Esophagus (tissue), 2 donors: ENCODE results near the gene DDX10. TPM values are rescaled to one million over a fixed set of nuclear protein-coding genes. Genes with fewer than 3 reads are reported as not detected.
"Not testable (repeated sequence)": the region's sequence is repeated elsewhere in the genome, so short reads cannot be mapped to it uniquely, and the experiment has no call there.

Experiments used
- H3K27ac ChIP-seq, 2 donors: one replicate each; pipeline ENCODE4 v1.5.1; 2013; ENCODE audit warnings: low read depth in 2 of 2, mild to moderate bottlenecking in 2 of 2, inconsistent platforms in 1 of 2, low read length in 1 of 2, moderate library complexity in 1 of 2
- H3K27me3 ChIP-seq, 2 donors: one replicate each; pipeline ENCODE4 v1.6.1; 2013; ENCODE audit warnings: low read length in 2 of 2, control low read depth in 1 of 2, mild to moderate bottlenecking in 1 of 2; ENCODE audit not compliant: insufficient read depth in 2 of 2, control insufficient read depth in 1 of 2
- H3K36me3 ChIP-seq, 2 donors: one replicate each; pipeline ENCODE4 v1.6.1; 2013; ENCODE audit warnings: low read length in 1 of 2; ENCODE audit not compliant: control insufficient read depth in 2 of 2, insufficient read depth in 2 of 2
- H3K4me1 ChIP-seq, 2 donors: one replicate each; pipeline ENCODE4 v1.6.1; 2013; ENCODE audit warnings: low read length in 1 of 2; ENCODE audit not compliant: control insufficient read depth in 2 of 2, insufficient read depth in 2 of 2
- H3K4me3 ChIP-seq, 2 donors: one replicate each; pipeline ENCODE4 v1.5.1; 2013; ENCODE audit warnings: low read length in 2 of 2, mild to moderate bottlenecking in 2 of 2, low read depth in 1 of 2, moderate library complexity in 1 of 2
- H3K9me3 ChIP-seq, 2 donors: one replicate each; pipeline ENCODE4 v1.6.1; 2013; ENCODE audit warnings: mild to moderate bottlenecking in 2 of 2, low read depth in 1 of 2, low read length in 1 of 2, moderate library complexity in 1 of 2; ENCODE audit not compliant: control insufficient read depth in 2 of 2, insufficient read depth in 1 of 2
- WGBS, 2 donors: extraction: QIAGEN DNeasy Blood & Tissue Kit; methylation state at CpG; one replicate each; pipeline ENCODE4 v1.1.7; 2013; 5-methylcytosine and 5-hydroxymethylcytosine counted together
- polyA plus RNA-seq, 2 donors: library from polyadenylated mRNA; stranded (reverse); fragments of 200-250 nt; gene quantifications; one replicate each; pipeline ENCODE4 v1.2.3, GENCODE V29; 2013
- donor health status: healthy with polysubstance abuse.
- donor health status: Bipolar disorder and iron deficiency.

Gene DDX10
- polyA plus RNA-seq, 2 donors = 11.8 to 12.9 TPM

DNA sequence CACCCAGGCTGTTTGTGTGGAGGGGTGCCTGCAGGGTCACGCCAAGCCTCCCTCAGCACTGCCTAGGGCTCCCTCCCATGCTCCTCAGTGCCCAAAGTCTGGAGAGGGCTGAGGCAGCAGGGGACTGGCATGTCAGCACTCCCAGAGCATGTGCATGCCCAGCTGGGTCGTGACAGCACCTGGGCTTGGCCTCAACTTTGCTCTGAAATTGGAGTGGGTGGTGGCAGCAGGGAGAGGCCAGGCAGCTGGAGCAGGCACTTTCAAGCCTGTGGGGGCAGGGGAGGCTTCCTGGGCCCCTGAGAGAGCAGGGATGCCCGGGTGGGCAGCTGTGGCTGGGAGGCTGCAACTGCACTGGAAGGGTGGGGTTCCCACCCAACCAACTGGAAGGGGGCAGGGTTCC is 35.6 kb upstream of the DDX10 start:
- no peaks in the 10 kb centered on the region for H3K36me3 ChIP-seq
- no peak overlapping the region for H3K27ac ChIP-seq
- WGBS, 2 donors = 67 to 73% methylated on average over 3 of the region's 3 CpGs
- peaks cover 0 to 5% of the 10 kb centered on the region in 2 donors for H3K4me1 ChIP-seq
- H3K4me3 ChIP-seq = no peak overlapping the region
- H3K27me3 ChIP-seq = no peaks in the 10 kb centered on the region
- peaks cover 0 to 12% of the 10 kb centered on the region in 2 donors for H3K9me3 ChIP-seq

DNA sequence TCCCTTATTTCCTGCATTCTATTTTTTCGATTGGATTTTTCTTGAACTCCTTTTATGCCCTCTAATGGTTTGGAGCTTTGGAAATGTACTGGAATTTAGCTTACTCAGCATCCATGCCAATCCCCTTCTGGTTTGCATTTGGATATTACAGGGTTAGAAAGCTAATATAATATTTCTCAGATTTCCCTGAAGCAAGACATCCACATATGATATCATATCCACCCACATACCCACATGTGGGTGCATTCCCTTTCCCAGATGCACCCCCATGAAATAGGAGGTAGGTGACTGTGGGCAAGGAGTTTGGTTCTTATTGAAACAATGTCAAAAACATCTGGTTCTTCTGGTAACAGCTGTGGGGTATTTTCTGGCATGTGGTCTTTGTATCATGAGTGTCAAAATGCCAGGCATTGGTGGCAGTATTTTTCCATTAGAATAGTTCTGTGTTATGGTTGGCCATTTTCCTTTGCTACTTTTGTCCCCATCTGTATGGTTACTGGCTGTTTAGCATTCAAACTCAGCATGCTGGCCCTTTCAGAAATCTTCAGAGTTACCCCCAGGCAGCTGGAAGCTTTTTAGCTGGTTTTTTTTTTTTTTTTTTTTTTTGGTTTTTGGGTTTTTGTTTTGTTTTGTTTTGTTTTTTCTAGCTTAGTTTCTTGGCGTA is 32.7 kb upstream of the DDX10 start:
- H3K36me3 ChIP-seq = no peaks in the 10 kb centered on the region
- WGBS, 2 donors = 71 to 80% methylated on average over 2 of the region's 2 CpGs

DNA sequence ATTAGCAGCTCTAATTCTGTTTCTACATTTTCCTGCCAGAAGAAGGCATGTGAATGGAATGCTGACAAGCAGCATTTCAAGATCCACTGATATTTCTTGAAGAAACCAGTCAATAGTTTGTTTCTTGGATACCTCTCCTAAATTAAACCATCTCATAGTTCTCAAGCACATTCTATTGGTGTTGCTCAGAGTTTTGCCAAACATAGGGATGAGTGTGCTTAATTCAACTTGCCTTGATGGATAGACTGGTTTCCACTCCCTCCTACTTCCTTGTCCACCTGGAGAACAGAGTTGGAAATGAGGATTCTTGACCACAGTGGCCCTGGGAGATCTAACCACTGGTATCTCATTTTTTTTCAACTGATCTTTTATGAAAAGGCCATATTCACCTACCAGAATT is 29.8 kb upstream of the DDX10 start:
- H3K36me3 ChIP-seq = no peaks in the 10 kb centered on the region
- no peaks in the 10 kb centered on the region for H3K4me1 ChIP-seq
- no peaks in the 10 kb centered on the region for H3K9me3 ChIP-seq
- H3K4me3 ChIP-seq = no peak overlapping the region
- H3K27ac ChIP-seq = no peak overlapping the region
- no peaks in the 10 kb centered on the region for H3K27me3 ChIP-seq

More for the DNA sequence above, 32.7 kb upstream of the DDX10 start:
- peaks cover 0 to 12% of the 10 kb centered on the region in 2 donors for H3K9me3 ChIP-seq
- no peak overlapping the region for H3K27ac ChIP-seq
- peaks cover 0 to 5% of the 10 kb centered on the region in 2 donors for H3K4me1 ChIP-seq
- no peak overlapping the region for H3K4me3 ChIP-seq
- H3K27me3 ChIP-seq = no peaks in the 10 kb centered on the region

DNA sequence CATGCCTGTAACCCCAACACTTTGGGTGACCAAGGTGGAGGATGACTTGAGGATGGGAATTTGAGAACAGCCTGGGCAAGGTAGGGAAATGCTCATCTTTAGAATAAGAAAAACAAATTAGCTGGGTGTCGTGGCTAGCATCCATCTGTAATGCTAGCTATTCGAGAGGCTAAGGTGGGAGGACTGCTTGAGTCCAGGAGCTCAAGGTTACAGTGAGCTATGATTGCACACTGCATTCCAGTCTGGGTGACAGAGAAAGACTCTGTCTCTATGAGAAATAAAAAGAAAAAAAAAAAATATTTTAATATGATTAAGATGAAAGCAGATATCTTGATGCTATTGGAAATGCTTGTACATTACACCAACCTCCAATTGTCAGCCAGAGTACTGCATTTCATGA is 28.6 kb upstream of the DDX10 start:
- Histone ChIP-seq H3K4me1 (no peaks in the 10 kb centered on the region), H3K36me3 (no peaks in the 10 kb centered on the region), H3K9me3 (no peaks in the 10 kb centered on the region), H3K27ac (no peak overlapping the region), H3K4me3 (no peak overlapping the region), H3K27me3 (no peaks in the 10 kb centered on the region)
- 73 to 80% methylated on average over 2 of the region's 2 CpGs for WGBS, 2 donors

DNA sequence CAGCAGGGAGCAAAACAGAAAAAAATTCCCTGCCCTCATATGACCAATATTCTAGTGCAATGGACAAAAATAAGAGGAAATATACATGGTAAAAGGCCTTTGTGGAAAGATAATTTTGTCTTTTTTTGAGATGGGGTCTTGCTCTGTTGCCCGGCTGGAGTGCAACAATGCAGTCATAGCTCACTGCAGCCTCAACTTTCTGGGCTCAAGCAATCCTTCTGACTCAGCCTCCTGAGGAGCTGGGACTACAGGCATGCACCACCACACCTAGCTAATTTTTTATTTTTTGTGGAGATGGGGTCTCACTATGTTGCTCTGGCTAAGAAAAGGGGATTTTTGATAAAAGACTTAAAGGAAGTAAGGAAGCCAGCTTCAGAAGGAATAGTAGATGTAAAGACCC is 25.7 kb upstream of the DDX10 start:
- Histone ChIP-seq H3K27me3 (no peaks in the 10 kb centered on the region), H3K27ac (no peak overlapping the region), H3K9me3 (no peaks in the 10 kb centered on the region), H3K4me3 (no peak overlapping the region), H3K36me3 (no peaks in the 10 kb centered on the region), H3K4me1 (no peaks in the 10 kb centered on the region)
- WGBS, 2 donors = 92 to 94% methylated on average over 1 of the region's 1 CpG

DNA sequence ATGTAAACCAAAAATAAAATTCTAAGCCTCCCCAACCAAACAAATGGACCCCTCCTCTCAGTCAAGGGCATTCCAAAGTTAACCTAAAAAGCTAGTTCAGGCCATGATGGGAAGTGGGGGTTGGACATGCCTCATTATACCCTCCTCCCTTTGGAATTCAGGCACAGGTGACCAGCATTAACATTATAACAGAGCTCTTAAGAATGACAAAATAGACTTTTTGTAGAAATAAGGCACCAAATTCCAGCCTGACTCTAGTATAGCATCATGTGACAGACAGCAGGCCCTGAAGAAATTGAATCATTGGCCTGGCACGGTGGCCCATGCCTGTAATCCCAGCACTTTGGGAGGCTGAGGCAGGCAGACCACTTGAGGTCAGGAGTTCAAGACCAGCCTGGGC is 23.1 kb upstream of the DDX10 start:
- WGBS, 2 donors = 79 to 82% methylated on average over 1 of the region's 1 CpG
- H3K27me3 ChIP-seq, H3K36me3 ChIP-seq, H3K9me3 ChIP-seq, H3K4me1 ChIP-seq, H3K4me3 ChIP-seq, H3K27ac ChIP-seq: not testable (repeated sequence)

DNA sequence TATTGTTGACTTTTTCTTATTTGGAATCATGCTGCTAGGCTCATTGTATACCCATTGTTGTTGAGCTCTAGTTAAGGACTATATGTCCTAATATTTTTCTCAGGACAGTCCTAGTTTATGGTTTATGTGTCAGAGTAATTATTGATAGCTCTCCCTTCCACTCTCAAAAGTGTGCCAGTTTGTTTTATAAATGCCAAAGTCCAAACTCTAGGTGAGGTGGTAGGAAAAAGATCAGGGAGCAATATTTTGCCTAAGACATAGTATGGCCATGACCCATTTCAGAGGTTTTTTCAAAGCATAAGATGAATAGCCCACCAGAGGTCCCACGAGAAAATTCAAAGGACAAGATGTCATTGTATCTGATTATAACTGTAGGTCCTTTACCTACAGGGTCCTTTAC is 20.9 kb upstream of the DDX10 start:
- WGBS, 2 donors = 57 to 65% methylated on average over 1 of the region's 1 CpG

DNA sequence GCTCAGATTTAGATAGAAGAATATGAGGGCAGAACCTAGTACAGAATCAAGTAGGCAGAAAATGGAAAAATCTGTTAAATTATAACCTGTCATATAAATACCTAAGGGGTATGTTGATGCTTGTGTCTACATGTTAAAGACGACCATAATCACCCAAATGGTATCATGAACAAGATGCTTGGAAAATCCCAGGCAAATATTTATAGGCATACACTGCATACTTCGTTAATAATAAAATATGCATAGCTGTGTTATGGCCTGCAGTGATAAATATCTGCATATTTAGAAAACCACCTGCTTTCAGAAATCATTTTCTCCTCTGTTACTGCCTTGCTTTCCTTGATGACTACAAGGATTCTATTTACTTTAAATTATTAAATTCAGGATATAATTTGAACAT is 18.9 kb upstream of the DDX10 start:
- H3K4me1 ChIP-seq = peaks cover 0 to 2% of the 10 kb centered on the region in 2 donors
- H3K9me3 ChIP-seq = peaks cover 0 to 2% of the 10 kb centered on the region in 2 donors
- no peak overlapping the region for H3K27ac ChIP-seq
- no peaks in the 10 kb centered on the region for H3K27me3 ChIP-seq
- no peaks in the 10 kb centered on the region for H3K36me3 ChIP-seq
- 48 to 55% methylated on average over 2 of the region's 2 CpGs for WGBS, 2 donors
- no peak overlapping the region for H3K4me3 ChIP-seq

More for the DNA sequence above, 20.9 kb upstream of the DDX10 start:
- H3K27ac ChIP-seq = no peak overlapping the region
- H3K9me3 ChIP-seq = peaks cover 0 to 2% of the 10 kb centered on the region in 2 donors
- H3K27me3 ChIP-seq = no peaks in the 10 kb centered on the region
- H3K36me3 ChIP-seq = no peaks in the 10 kb centered on the region
- H3K4me3 ChIP-seq = no peak overlapping the region
- H3K4me1 ChIP-seq = peaks cover 0 to 2% of the 10 kb centered on the region in 2 donors

DNA sequence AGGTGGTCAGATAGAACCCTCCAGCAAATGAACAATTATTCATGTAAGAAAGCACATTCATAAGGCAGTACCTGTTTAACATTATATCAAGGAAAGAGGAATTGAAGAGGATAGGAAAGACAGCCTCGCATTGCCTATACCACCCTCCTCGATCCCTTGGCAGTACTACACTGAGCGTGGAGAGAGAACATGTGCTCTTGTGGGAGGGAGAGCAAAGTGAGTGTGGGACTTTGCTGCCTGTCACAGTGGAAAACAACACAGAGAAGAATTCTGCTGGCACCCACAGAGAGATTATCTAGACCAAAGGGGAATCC is 17.5 kb upstream of the DDX10 start:
- no peak overlapping the region for H3K27ac ChIP-seq
- H3K36me3 ChIP-seq = no peaks in the 10 kb centered on the region
- H3K9me3 ChIP-seq = peaks cover 0 to 2% of the 10 kb centered on the region in 2 donors
- peaks cover 0 to 2% of the 10 kb centered on the region in 2 donors for H3K4me1 ChIP-seq
- WGBS, 2 donors = 87 to 95% methylated on average over 3 of the region's 3 CpGs
- H3K27me3 ChIP-seq = no peaks in the 10 kb centered on the region
- no peak overlapping the region for H3K4me3 ChIP-seq

DNA sequence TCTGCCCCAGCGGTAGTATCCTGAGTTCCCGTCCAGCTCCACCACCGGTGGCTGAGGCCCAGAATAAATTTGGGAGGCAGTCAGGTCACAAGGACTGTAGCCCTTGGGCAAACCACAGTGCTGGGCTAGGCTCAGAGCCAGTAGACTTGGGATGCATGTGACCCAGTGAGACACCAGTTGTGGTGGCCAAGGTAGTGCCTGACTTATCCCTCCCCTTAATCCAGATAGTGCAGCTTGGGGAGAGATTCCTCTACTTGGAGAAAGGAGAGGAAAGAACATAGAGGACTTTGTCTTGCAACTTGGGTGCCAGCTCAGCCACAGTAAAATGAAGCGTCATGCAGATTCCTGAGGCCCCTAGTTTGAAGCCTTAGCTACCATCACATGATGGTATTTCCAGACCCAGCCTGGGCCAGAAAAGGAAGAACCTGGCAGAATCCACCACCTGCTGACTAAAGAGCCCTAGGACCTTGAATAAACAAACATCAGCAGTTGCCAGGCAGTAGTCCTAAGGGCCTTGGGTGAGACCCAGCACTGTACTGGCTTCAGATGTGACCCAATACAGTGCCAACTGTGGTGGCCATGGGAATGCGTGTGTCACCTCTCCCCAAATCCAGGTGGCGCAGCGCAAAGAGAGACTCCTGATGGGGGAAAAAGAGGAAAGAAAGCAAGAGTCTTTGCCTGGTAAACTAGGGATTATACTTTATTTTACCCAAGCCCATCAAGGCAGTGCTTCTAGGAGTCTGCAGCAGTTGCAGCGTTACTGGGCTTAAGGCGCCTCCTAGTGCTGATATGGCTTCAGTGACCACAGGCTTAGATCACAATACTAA is 17.0 kb upstream of the DDX10 start:
- no peak overlapping the region for H3K4me3 ChIP-seq
- WGBS, 2 donors = 41 to 48% methylated on average over 9 of the region's 9 CpGs
- H3K27ac ChIP-seq = no peak overlapping the region
- H3K9me3 ChIP-seq = peaks cover 0 to 2% of the 10 kb centered on the region in 2 donors
- no peaks in the 10 kb centered on the region for H3K36me3 ChIP-seq
- H3K4me1 ChIP-seq = peaks cover 0 to 2% of the 10 kb centered on the region in 2 donors
- no peaks in the 10 kb centered on the region for H3K27me3 ChIP-seq
